IPS-15b (cell line): Measurements from ENCODE around the gene DCHS1.

ENCODE experiments used
- H3K27me3 ChIP-seq: one replicate; pipeline ENCODE4 v1.6.1; 2013; ENCODE audit warnings: low read length; ENCODE audit not compliant: control insufficient read depth, insufficient read depth
- H3K36me3 ChIP-seq: one replicate; pipeline ENCODE4 v1.6.1; 2013; ENCODE audit warnings: low read length; ENCODE audit not compliant: control insufficient read depth, insufficient read depth
- H3K4me1 ChIP-seq: one replicate; pipeline ENCODE4 v1.6.1; 2013; ENCODE audit warnings: mild to moderate bottlenecking, low read length; ENCODE audit not compliant: control insufficient read depth, insufficient read depth
- H3K4me3 ChIP-seq: one replicate; pipeline ENCODE4 v1.5.1; 2013; ENCODE audit warnings: low read depth, low read length
- H3K9ac ChIP-seq: one replicate; pipeline ENCODE4 v1.6.1; 2013; ENCODE audit warnings: low read depth, mild to moderate bottlenecking, low read length
- H3K9me3 ChIP-seq: one replicate; pipeline ENCODE4 v1.6.1; 2013; ENCODE audit warnings: mild to moderate bottlenecking, low read length; ENCODE audit not compliant: control insufficient read depth, insufficient read depth

Gene DCHS1

GRCh38 chr11:6620636-6621035 lies 35.0 kb downstream of the DCHS1 start:
- no peaks in the 10 kb centered on the region for H3K9me3 ChIP-seq
- H3K36me3 ChIP-seq = peaks cover 7% of the 10 kb centered on the region
- no peak overlapping the region for H3K9ac ChIP-seq
- H3K4me3 ChIP-seq = no peak overlapping the region
- H3K27me3 ChIP-seq = no peaks in the 10 kb centered on the region
- no peaks in the 10 kb centered on the region for H3K4me1 ChIP-seq

- Histone ChIP-seq H3K36me3 (no peaks in the 10 kb centered on the region), H3K27me3 (no peaks in the 10 kb centered on the region), H3K4me1 (no peaks in the 10 kb centered on the region), H3K9me3 (no peaks in the 10 kb centered on the region), H3K9ac (peak within 1 kb of the TSS; percentile 85), H3K4me3 (peak within 1 kb of the TSS; percentile 99)
These were observed 36.4 kb downstream of the DCHS1 start, which contains the start of gene TPP1 for GRCh38 chr11:6619004-6619745. Gene TPP1, minus strand, starts transcription at chr11:6619422. Its CDS starts 22 bp downstream, at chr11:6619400.

- H3K36me3 ChIP-seq = no peaks in the 10 kb centered on the region
These were observed 37.2 kb downstream of the DCHS1 start for GRCh38 chr11:6618117-6619003.

GRCh38 chr11:6617315-6617781 lies 38.3 kb downstream of the DCHS1 start:
- Histone ChIP-seq H3K4me1 (no peaks in the 10 kb centered on the region), H3K27me3 (no peaks in the 10 kb centered on the region), H3K4me3 (no peak overlapping the region), H3K36me3 (no peaks in the 10 kb centered on the region), H3K9ac (no peak overlapping the region), H3K9me3 (no peaks in the 10 kb centered on the region)

More at GRCh38 chr11:6618117-6619003, 37.2 kb downstream of the DCHS1 start:
- Histone ChIP-seq H3K4me3 (peak overlapping the region; percentile 99), H3K27me3 (no peaks in the 10 kb centered on the region), H3K4me1 (no peaks in the 10 kb centered on the region), H3K9me3 (no peaks in the 10 kb centered on the region), H3K9ac (peak overlapping the region; percentile 85)

- H3K4me3 ChIP-seq = no peak overlapping the region
- no peak overlapping the region for H3K9ac ChIP-seq
These were observed 38.9 kb downstream of the DCHS1 start for GRCh38 chr11:6616596-6617250.

GRCh38 chr11:6615882-6616585 lies 39.6 kb downstream of the DCHS1 start:
- H3K4me1 ChIP-seq = peaks cover 2% of the 10 kb centered on the region
- H3K27me3 ChIP-seq = no peaks in the 10 kb centered on the region
- no peak overlapping the region for H3K4me3 ChIP-seq
- H3K36me3 ChIP-seq = peaks cover under 1% of the 10 kb centered on the region
- H3K9me3 ChIP-seq = no peaks in the 10 kb centered on the region
- H3K9ac ChIP-seq = no peak overlapping the region

More at GRCh38 chr11:6616596-6617250, 38.9 kb downstream of the DCHS1 start:
- Histone ChIP-seq H3K27me3 (no peaks in the 10 kb centered on the region), H3K4me1 (no peaks in the 10 kb centered on the region), H3K36me3 (no peaks in the 10 kb centered on the region), H3K9me3 (no peaks in the 10 kb centered on the region)

- Histone ChIP-seq H3K4me3 (no peak overlapping the region), H3K36me3 (peaks cover 10% of the 10 kb centered on the region), H3K4me1 (peaks cover 4% of the 10 kb centered on the region), H3K9me3 (no peaks in the 10 kb centered on the region), H3K27me3 (no peaks in the 10 kb centered on the region), H3K9ac (no peak overlapping the region)
These were observed 40.6 kb downstream of the DCHS1 start for GRCh38 chr11:6615046-6615445.

GRCh38 chr11:6614446-6614845 lies 41.2 kb downstream of the DCHS1 start:
- H3K4me3 ChIP-seq = no peak overlapping the region
- H3K36me3 ChIP-seq = peaks cover 16% of the 10 kb centered on the region
- peaks cover 4% of the 10 kb centered on the region for H3K4me1 ChIP-seq
- H3K9me3 ChIP-seq = no peaks in the 10 kb centered on the region
- no peaks in the 10 kb centered on the region for H3K27me3 ChIP-seq
- H3K9ac ChIP-seq = no peak overlapping the region

GRCh38 chr11:6613496-6613895 lies 42.1 kb downstream of the DCHS1 start:
- Histone ChIP-seq H3K9me3 (no peaks in the 10 kb centered on the region), H3K27me3 (no peaks in the 10 kb centered on the region), H3K36me3 (peaks cover 22% of the 10 kb centered on the region), H3K9ac (no peak overlapping the region), H3K4me3 (no peak overlapping the region), H3K4me1 (peaks cover 4% of the 10 kb centered on the region)

GRCh38 chr11:6612213-6613041 lies 43.2 kb downstream of the DCHS1 start, which contains the start of gene TAF10:
Gene TAF10, minus strand, starts transcription at chr11:6612216. Its CDS starts 27 bp downstream, at chr11:6612189.
- peak within 1 kb of the TSS; percentile 97 for H3K9ac ChIP-seq
- H3K9me3 ChIP-seq = no peaks in the 10 kb centered on the region
- no peaks in the 10 kb centered on the region for H3K27me3 ChIP-seq
- H3K36me3 ChIP-seq = peaks cover 30% of the 10 kb centered on the region
- H3K4me1 ChIP-seq = peaks cover 5% of the 10 kb centered on the region
- H3K4me3 ChIP-seq = peak within 1 kb of the TSS; percentile 100
